B cell (primary cell): ENCODE results near the gene GTF2IRD1.

Experiments
- CTCF ChIP-seq: fragments of 200-600 bp; IDR thresholded peaks from one replicate; pipeline ENCODE4 v1.8.0; 2022; ENCODE audit warnings: antibody characterized with exemption, mild to moderate bottlenecking
- EZH2 ChIP-seq: IDR thresholded peaks from 2 replicates; pipeline ENCODE4 v1.6.1; 2012; ENCODE audit warnings: borderline replicate concordance, low read depth, mild to moderate bottlenecking, moderate library complexity, low read length; ENCODE audit not compliant: insufficient read depth, poor library complexity, severe bottlenecking

- TF ChIP-seq CTCF (no peak), EZH2 (no peak)
Measured at GRCh38 chr7:74498354-74498753, 44.6 kb downstream of the GTF2IRD1 start.
